Gastrocnemius medialis (tissue), 4 donors: ENCODE results near the gene ZNF33B.

Source experiments
- CTCF ChIP-seq, 5 experiments: fragments of 450-650 bp in 3 of 5; fragments of 200-600 bp in 2 of 5; sonication (generic) in 2 of 5; IDR thresholded peaks in 4 of 5; conservative IDR thresholded peaks in 1 of 5; 1 replicate in 4 of 5; 2 replicates in 1 of 5; pipeline ENCODE4 v1.5.1; 2016 to 2019; ENCODE audit warnings: antibody characterized with exemption in 5 of 5, mild to moderate bottlenecking in 3 of 5, moderate library complexity in 3 of 5
- POLR2A ChIP-seq, 2 donors: fragments of 450-650 bp; IDR thresholded peaks; one replicate each; pipeline ENCODE4 v1.6.1; 2017; ENCODE audit warnings: antibody characterized with exemption in 2 of 2, mild to moderate bottlenecking in 2 of 2, moderate library complexity in 2 of 2

DNA sequence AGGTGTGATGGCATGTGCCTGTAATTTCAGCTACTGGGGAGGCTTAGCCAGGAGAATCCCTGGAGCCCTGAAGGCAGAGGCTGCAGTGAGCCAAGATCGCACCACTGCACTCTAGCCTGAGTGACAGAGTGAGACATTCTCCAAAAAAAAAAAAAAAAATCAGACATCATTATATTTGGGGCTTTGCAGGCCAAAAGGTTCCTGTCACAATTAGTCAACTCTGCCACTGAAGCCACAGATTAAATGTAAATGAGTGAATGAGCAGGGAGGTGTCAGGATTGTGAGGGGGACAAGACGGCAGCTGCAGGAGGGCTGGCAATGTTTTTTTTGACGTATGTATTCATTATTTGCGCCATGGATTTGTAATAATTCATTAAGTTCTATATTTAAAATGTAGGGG, 3.3 kb downstream of the ZNF33B start:
- TF ChIP-seq POLR2A (IDR thresholded peaks at IDR 0.05), result no peak
- no peak for TF ChIP-seq CTCF (IDR thresholded peaks at IDR 0.05 in 4 of 5, conservative IDR thresholded peaks at IDR 0.05 in 1 of 5)
